ENCODE measurements around the gene SSBP2.

DNA sequence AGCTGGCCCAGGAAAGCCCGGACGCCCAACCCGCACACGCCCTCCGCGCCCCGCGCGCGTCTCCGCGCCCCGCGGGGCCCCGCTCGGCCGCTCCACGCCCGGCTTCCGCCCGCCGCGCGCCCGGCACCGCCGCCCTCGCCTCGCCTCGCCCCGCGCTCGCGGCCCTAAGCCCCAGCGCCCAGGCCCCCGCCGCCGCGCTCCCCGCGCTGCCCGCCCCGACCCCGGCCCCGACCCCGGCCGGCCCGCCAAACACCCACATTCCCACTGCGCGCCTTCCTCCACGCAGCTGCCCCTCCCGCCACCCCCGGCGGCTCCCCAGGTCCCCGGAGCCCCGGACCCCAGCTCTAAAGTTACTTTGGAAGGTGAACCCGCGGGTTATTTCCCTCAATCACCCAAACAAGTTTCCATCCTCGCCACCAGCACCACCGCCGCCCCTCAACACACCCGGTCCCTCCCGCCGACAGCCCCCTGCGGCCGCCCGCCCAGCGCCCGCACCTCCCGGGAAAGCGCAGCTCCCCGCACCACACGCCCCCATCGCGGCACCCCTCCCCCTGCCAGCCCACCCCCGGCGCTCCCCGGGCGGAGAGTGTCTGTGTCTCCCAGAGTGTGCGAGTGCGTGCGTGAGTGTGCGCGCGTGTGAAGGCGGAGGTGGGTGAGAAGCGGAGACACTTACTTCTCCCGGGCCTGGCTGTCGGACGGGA lies 439 bp downstream of the SSBP2 start:
- TF ChIP-seq, protein P1, sequence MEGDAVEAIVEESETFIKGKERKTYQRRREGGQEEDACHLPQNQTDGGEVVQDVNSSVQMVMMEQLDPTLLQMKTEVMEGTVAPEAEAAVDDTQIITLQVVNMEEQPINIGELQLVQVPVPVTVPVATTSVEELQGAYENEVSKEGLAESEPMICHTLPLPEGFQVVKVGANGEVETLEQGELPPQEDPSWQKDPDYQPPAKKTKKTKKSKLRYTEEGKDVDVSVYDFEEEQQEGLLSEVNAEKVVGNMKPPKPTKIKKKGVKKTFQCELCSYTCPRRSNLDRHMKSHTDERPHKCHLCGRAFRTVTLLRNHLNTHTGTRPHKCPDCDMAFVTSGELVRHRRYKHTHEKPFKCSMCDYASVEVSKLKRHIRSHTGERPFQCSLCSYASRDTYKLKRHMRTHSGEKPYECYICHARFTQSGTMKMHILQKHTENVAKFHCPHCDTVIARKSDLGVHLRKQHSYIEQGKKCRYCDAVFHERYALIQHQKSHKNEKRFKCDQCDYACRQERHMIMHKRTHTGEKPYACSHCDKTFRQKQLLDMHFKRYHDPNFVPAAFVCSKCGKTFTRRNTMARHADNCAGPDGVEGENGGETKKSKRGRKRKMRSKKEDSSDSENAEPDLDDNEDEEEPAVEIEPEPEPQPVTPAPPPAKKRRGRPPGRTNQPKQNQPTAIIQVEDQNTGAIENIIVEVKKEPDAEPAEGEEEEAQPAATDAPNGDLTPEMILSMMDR (conservative IDR thresholded peaks at IDR 0.05 in 1 of 2, IDR thresholded peaks at IDR 0.05 in 1 of 2; ENCODE audit: low read depth in 1 of 2, low read length in 2 of 2) = no peak
- TF ChIP-seq EZH2 (IDR thresholded peaks at IDR 0.05; ENCODE audit: low read length, missing control alignments) = no peak
